MM.1S (cell line): Measurements from ENCODE around the gene CPD.

Source experiments
- DNase-seq: peaks from one replicate; pipeline ENCODE4 v3.0.0-alpha.2; 2015
- H2AFZ ChIP-seq: fragments of 300-600 bp; sonication (generic); 2 replicates; pipeline ENCODE4 v1.6.0; 2016; ENCODE audit warnings: antibody characterized with exemption, low read length
- H3F3A ChIP-seq: fragments of 300-600 bp; sonication (generic); 2 replicates; pipeline ENCODE4 v1.6.1; 2016; ENCODE audit warnings: mild to moderate bottlenecking, antibody characterized with exemption, low read length, moderate library complexity, mixed read lengths; ENCODE audit not compliant: insufficient read depth
- H3K27ac ChIP-seq: fragments of 300-600 bp; sonication (generic); 2 replicates; pipeline ENCODE4 v1.5.1; 2016; ENCODE audit warnings: mild to moderate bottlenecking, low read length
- H3K27me3 ChIP-seq: fragments of 300-600 bp; sonication (generic); replicated peaks from 2 replicates; pipeline ENCODE4 v1.6.0; 2016; ENCODE audit warnings: low read length; ENCODE audit not compliant: insufficient read depth
- H3K36me3 ChIP-seq: fragments of 300-600 bp; sonication (generic); replicated peaks from 2 replicates; pipeline ENCODE4 v1.6.1; 2016; ENCODE audit warnings: mild to moderate bottlenecking, low read length, mixed read lengths; ENCODE audit not compliant: insufficient read depth
- H3K4me1 ChIP-seq: fragments of 300-600 bp; sonication (generic); 2 replicates; pipeline ENCODE4 v1.6.1; 2016; ENCODE audit warnings: low read length, mixed read lengths
- H3K4me2 ChIP-seq: fragments of 300-600 bp; sonication (generic); 2 replicates; pipeline ENCODE4 v1.6.0; 2016; ENCODE audit warnings: low read depth, low read length
- H3K4me3 ChIP-seq: fragments of 300-600 bp; sonication (generic); 2 replicates; pipeline ENCODE4 v1.5.1; 2016; ENCODE audit warnings: low read length, mixed read lengths
- H3K79me2 ChIP-seq: fragments of 300-600 bp; sonication (generic); 2 replicates; pipeline ENCODE4 v1.6.1; 2016; ENCODE audit warnings: mixed run types, low read length, mixed read lengths
- H3K9ac ChIP-seq: fragments of 300-600 bp; sonication (generic); 2 replicates; pipeline ENCODE4 v1.6.1; 2016; ENCODE audit warnings: low read length, mixed read lengths
- H3K9me2 ChIP-seq: fragments of 300-600 bp; sonication (generic); replicated peaks from 2 replicates; pipeline ENCODE4 v1.6.1; 2016; ENCODE audit warnings: mild to moderate bottlenecking, low read length, mixed read lengths; ENCODE audit not compliant: insufficient read depth
- H3K9me3 ChIP-seq: fragments of 300-600 bp; sonication (generic); replicated peaks from 2 replicates; pipeline ENCODE4 v1.6.1; 2016; ENCODE audit warnings: mild to moderate bottlenecking, low read length, mixed read lengths; ENCODE audit not compliant: insufficient read depth
- H4K20me1 ChIP-seq: fragments of 300-600 bp; sonication (generic); 2 replicates; pipeline ENCODE4 v1.6.1; 2016; ENCODE audit warnings: mild to moderate bottlenecking, low read length, moderate library complexity, mixed read lengths; ENCODE audit not compliant: insufficient read depth
- EZH2 ChIP-seq: fragments of 300-600 bp; sonication (generic); optimal IDR thresholded peaks from 2 replicates; pipeline ENCODE3; 2017; ENCODE audit warnings: low read depth, mild to moderate bottlenecking, antibody characterized with exemption, low read length, mixed read lengths
- EZH2phosphoT487 ChIP-seq: fragments of 300-600 bp; sonication (generic); IDR thresholded peaks from 2 replicates; pipeline ENCODE4 v1.6.1; 2018; ENCODE audit warnings: antibody characterized with exemption, low read length
- TF ChIP-seq, protein P1 (sequence below): fragments of 300-600 bp; sonication (generic); IDR thresholded peaks from 2 replicates; pipeline ENCODE4 v1.5.1; 2016; ENCODE audit warnings: antibody characterized with exemption, low read length, mixed read lengths

CPD gene

DNA sequence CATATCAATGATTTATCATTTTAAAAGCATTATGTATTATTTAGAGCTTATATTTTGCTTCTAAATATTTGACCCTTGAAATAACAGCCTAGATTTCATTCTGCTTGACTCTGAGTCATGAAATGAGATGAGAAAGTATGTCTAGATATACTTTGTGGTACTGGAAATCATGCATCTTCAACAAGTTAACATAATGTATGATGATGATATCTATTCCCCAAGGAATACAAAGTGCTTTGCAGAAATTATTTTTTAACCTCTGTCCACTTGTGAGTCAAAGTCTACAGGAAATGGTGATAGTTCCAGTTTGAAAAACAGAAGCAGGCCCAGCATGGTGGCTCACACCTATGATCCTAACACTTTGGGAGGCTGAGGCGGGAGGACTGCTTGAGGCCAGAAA lies 134.6 kb downstream of the CPD start:
- Histone ChIP-seq H3K4me2 (no peak overlapping the region), H3K27ac (no peak overlapping the region), H3K79me2 (no peaks in the 10 kb centered on the region), H3F3A (no peaks in the 10 kb centered on the region), H3K9me3 (no peaks in the 10 kb centered on the region), H3K9ac (no peak overlapping the region), H3K4me3 (no peak overlapping the region), H4K20me1 (no peaks in the 10 kb centered on the region), H3K9me2 (no peaks in the 10 kb centered on the region), H2AFZ (no peak overlapping the region), H3K4me1 (peaks cover 6% of the 10 kb centered on the region; the same call in 1 of the 2 replicates), H3K27me3 (no peaks in the 10 kb centered on the region), H3K36me3 (peaks cover 6% of the 10 kb centered on the region; the same call in 1 of the 2 replicates)
- TF ChIP-seq, protein P1, sequence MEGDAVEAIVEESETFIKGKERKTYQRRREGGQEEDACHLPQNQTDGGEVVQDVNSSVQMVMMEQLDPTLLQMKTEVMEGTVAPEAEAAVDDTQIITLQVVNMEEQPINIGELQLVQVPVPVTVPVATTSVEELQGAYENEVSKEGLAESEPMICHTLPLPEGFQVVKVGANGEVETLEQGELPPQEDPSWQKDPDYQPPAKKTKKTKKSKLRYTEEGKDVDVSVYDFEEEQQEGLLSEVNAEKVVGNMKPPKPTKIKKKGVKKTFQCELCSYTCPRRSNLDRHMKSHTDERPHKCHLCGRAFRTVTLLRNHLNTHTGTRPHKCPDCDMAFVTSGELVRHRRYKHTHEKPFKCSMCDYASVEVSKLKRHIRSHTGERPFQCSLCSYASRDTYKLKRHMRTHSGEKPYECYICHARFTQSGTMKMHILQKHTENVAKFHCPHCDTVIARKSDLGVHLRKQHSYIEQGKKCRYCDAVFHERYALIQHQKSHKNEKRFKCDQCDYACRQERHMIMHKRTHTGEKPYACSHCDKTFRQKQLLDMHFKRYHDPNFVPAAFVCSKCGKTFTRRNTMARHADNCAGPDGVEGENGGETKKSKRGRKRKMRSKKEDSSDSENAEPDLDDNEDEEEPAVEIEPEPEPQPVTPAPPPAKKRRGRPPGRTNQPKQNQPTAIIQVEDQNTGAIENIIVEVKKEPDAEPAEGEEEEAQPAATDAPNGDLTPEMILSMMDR, result no peak
- TF ChIP-seq EZH2, result no peak
- no peak for TF ChIP-seq EZH2phosphoT487
- no peak for DNase-seq

- no peak overlapping the region for H3K4me3 ChIP-seq
- no peak overlapping the region for H3K9ac ChIP-seq
- no peak overlapping the region for H2AFZ ChIP-seq
- H3K27me3 ChIP-seq, result no peaks in the 10 kb centered on the region
- peaks cover 6% of the 10 kb centered on the region; the same call in 1 of the 2 replicates for H3K4me1 ChIP-seq
- H4K20me1 ChIP-seq, result no peaks in the 10 kb centered on the region
- H3K4me2 ChIP-seq, result no peak overlapping the region
- H3K36me3 ChIP-seq, result peaks cover 6% of the 10 kb centered on the region; the same call in 1 of the 2 replicates
- no peak overlapping the region for H3K27ac ChIP-seq
- no peaks in the 10 kb centered on the region for H3K79me2 ChIP-seq
- H3K9me2 ChIP-seq, result no peaks in the 10 kb centered on the region
- H3K9me3 ChIP-seq, result no peaks in the 10 kb centered on the region
- no peak for DNase-seq
- TF ChIP-seq, protein P1, result no peak
- no peaks in the 10 kb centered on the region for H3F3A ChIP-seq
These were observed 136.3 kb downstream of the CPD start for GRCh38 chr17:30514895-30515596.

DNA sequence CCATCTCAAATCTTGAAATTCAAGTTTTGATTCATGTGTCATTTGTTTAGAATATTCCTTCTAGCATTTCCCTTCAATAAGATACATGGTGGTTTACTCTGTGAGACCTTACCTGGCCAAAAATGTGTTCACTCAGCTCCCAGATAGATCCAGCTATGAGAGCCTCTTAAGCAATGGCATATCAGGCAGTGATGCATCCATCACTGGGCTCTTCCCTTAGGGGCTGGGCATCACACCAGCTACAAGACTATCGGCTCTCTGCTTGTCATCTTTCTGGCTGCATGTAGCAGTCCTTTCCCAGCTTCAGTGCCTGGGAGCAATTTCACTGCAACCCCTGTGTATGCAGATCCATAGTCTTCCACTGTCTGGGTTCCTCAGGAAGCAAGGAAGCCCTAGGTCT lies 139.1 kb downstream of the CPD start:
- Histone ChIP-seq H4K20me1 (no peaks in the 10 kb centered on the region), H3K4me3 (no peak overlapping the region), H3F3A (no peaks in the 10 kb centered on the region), H3K27ac (no peak overlapping the region), H3K79me2 (no peaks in the 10 kb centered on the region), H3K9me3 (no peaks in the 10 kb centered on the region), H2AFZ (no peak overlapping the region), H3K9ac (no peak overlapping the region), H3K4me1 (peaks cover 6% of the 10 kb centered on the region; the same call in 1 of the 2 replicates), H3K9me2 (no peaks in the 10 kb centered on the region), H3K36me3 (0 out of 2 replicates have a peak, but pooled peaks cover 6% of the 10 kb centered on the region), H3K4me2 (no peak overlapping the region), H3K27me3 (no peaks in the 10 kb centered on the region)
- no peak for TF ChIP-seq EZH2phosphoT487
- TF ChIP-seq, protein P1, result no peak
- TF ChIP-seq EZH2, result no peak
- no peak for DNase-seq
